Measurements from ENCODE around the gene SLITRK4. TPM values are rescaled to one million over a fixed set of nuclear protein-coding genes. Genes with fewer than 3 reads are reported as not detected.

SLITRK4 gene, protein sequence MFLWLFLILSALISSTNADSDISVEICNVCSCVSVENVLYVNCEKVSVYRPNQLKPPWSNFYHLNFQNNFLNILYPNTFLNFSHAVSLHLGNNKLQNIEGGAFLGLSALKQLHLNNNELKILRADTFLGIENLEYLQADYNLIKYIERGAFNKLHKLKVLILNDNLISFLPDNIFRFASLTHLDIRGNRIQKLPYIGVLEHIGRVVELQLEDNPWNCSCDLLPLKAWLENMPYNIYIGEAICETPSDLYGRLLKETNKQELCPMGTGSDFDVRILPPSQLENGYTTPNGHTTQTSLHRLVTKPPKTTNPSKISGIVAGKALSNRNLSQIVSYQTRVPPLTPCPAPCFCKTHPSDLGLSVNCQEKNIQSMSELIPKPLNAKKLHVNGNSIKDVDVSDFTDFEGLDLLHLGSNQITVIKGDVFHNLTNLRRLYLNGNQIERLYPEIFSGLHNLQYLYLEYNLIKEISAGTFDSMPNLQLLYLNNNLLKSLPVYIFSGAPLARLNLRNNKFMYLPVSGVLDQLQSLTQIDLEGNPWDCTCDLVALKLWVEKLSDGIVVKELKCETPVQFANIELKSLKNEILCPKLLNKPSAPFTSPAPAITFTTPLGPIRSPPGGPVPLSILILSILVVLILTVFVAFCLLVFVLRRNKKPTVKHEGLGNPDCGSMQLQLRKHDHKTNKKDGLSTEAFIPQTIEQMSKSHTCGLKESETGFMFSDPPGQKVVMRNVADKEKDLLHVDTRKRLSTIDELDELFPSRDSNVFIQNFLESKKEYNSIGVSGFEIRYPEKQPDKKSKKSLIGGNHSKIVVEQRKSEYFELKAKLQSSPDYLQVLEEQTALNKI
- 6.0 TPM for total RNA-seq
- 2.8 TPM for polyA plus RNA-seq (ENCODE audit: insufficient read depth, low read depth, low replicate concordance)
- long read RNA-seq, donor 1, partial matches to known transcripts = 0 of 3 reads
- long read RNA-seq, donor 1, other reads (novel, unspliced or antisense) = 0 of 3 reads
- long read RNA-seq, donor 2, partial matches to known transcripts = 0 of 3 reads
- long read RNA-seq, donor 2, other reads (novel, unspliced or antisense) = 0 of 3 reads
- long read RNA-seq, donor 3, partial matches to known transcripts = 0 of 6 reads
- long read RNA-seq, donor 3, other reads (novel, unspliced or antisense) = 0 of 6 reads
- long read RNA-seq, donor 4, transcript SLITRK4-202 (2 exons, 3,074 nt) = major isoform, 5 of 6 reads
- long read RNA-seq, donor 4, partial matches to known transcripts = 0 of 6 reads
- long read RNA-seq, donor 4, other reads (novel, unspliced or antisense) = 0 of 6 reads
- long read RNA-seq, donor 5 = 0 reads
- long read RNA-seq, donor 6, partial matches to known transcripts = 0 of 5 reads
- long read RNA-seq, donor 6, other reads (novel, unspliced or antisense) = 0 of 5 reads
- long read RNA-seq, donor 7, partial matches to known transcripts = 0 of 6 reads
- long read RNA-seq, donor 7, other reads (novel, unspliced or antisense) = 2 of 6 reads
- long read RNA-seq, donor 8, partial matches to known transcripts = 0 of 5 reads
- long read RNA-seq, donor 8, other reads (novel, unspliced or antisense) = 0 of 5 reads
- long read RNA-seq, donor 9, partial matches to known transcripts = 0 of 4 reads
- long read RNA-seq, donor 9, other reads (novel, unspliced or antisense) = 0 of 4 reads
- long read RNA-seq, donor 10, partial matches to known transcripts = 0 of 5 reads
- long read RNA-seq, donor 10, other reads (novel, unspliced or antisense) = 0 of 5 reads

DNA sequence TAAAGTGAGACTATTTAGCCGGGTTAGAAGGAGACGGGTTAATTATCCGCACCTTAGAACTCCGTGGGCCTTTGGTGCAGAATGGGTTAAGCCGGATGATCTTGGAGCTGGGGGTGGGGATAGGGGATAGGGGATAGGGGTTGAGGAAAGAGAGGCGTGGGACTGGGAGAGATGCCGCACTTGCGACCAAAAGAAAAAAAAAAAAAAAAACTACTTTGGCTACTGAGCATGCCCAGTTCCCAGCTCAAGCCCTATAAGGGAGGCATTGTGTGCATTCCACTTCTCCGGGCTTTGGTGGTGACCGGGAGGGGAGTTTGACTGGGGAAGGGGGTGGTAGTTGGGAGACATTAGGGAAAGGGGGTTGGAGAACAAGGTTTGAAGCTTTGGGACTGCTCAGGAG lies at the start of gene SLITRK4:
Gene SLITRK4 (minus strand): TSS at position 187 of the 400 bp plus-strand sequence. CDS start 4,993 bp downstream, outside the sequence.
- Histone ChIP-seq H3K4me3 (ENCODE audit: low read length in 3 of 3) (peak within 1 kb of the TSS; percentile 50 to 61 (median 54)), H3K27me3 (ENCODE audit: control insufficient read depth, insufficient read depth, low read length) (peaks cover 2% of the 10 kb centered on the region), H3K9ac (ENCODE audit: low read length in 3 of 3) (peak within 1 kb of the TSS in 1 of 3 donors; percentile 26), H3K9me3 (ENCODE audit: control insufficient read depth in 2 of 3, insufficient read depth in 1 of 3, low read length in 3 of 3) (no peaks in the 10 kb centered on the region), H3K4me1 (ENCODE audit: control insufficient read depth in 2 of 3, insufficient read depth in 2 of 3, low read depth in 1 of 3, low read length in 3 of 3) (no peaks in the 10 kb centered on the region), H3K27ac (ENCODE audit: low read depth in 2 of 2, low read length in 2 of 2) (peak within 1 kb of the TSS; percentile 23 to 28), H3K36me3 (ENCODE audit: control insufficient read depth in 2 of 3, insufficient read depth in 3 of 3, low read length in 3 of 3) (no peaks in the 10 kb centered on the region)
- TF ChIP-seq, protein P1, sequence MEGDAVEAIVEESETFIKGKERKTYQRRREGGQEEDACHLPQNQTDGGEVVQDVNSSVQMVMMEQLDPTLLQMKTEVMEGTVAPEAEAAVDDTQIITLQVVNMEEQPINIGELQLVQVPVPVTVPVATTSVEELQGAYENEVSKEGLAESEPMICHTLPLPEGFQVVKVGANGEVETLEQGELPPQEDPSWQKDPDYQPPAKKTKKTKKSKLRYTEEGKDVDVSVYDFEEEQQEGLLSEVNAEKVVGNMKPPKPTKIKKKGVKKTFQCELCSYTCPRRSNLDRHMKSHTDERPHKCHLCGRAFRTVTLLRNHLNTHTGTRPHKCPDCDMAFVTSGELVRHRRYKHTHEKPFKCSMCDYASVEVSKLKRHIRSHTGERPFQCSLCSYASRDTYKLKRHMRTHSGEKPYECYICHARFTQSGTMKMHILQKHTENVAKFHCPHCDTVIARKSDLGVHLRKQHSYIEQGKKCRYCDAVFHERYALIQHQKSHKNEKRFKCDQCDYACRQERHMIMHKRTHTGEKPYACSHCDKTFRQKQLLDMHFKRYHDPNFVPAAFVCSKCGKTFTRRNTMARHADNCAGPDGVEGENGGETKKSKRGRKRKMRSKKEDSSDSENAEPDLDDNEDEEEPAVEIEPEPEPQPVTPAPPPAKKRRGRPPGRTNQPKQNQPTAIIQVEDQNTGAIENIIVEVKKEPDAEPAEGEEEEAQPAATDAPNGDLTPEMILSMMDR (IDR thresholded peaks at IDR 0.05; ENCODE audit: borderline replicate concordance, extremely low read depth, insufficient read depth) = no peak
- intact Hi-C loops (cut with DNase I) = no loop called here
- FAIRE-seq (no peak), DNase-seq (peak in 4 of 5 donors; percentile 69 to 85 (median 78))

DNA sequence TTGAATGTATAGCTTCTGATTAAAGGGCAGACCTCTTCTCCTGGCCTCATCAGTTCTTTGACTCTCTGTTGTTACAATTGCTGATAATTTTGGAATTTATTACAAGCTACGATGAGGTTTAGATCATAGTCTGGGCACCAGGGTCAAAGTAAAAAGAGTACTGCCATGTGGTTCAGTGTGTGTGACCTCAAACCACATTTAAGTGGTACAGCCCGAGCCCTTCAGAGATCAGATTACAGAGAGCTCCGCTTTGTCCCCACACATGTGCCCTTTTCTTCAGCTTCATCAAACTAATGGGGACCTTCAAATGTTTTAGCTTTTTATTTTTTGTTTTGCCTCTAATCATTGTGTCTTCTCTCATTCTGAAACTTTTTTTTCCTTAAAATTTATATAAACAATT lies 47.6 kb upstream of the SLITRK4 start:
- Histone ChIP-seq H3K27ac (ENCODE audit: low read depth in 2 of 2, low read length in 2 of 2) (no peak overlapping the region), H3K27me3 (ENCODE audit: control insufficient read depth, insufficient read depth, low read length) (no peaks in the 10 kb centered on the region), H3K4me1 (ENCODE audit: control insufficient read depth in 2 of 3, insufficient read depth in 2 of 3, low read depth in 1 of 3, low read length in 3 of 3) (no peaks in the 10 kb centered on the region), H3K9ac (ENCODE audit: low read length in 3 of 3) (no peak overlapping the region), H3K36me3 (ENCODE audit: control insufficient read depth in 2 of 3, insufficient read depth in 3 of 3, low read length in 3 of 3) (no peaks in the 10 kb centered on the region), H3K9me3 (ENCODE audit: control insufficient read depth in 2 of 3, insufficient read depth in 1 of 3, low read length in 3 of 3) (no peaks in the 10 kb centered on the region), H3K4me3 (ENCODE audit: low read length in 3 of 3) (no peak overlapping the region)
- intact Hi-C loops (cut with DNase I) = no loop called here
- FAIRE-seq (no peak), DNase-seq (peak in 2 of 5 donors; percentile 7)
- TF ChIP-seq, protein P1 (IDR thresholded peaks at IDR 0.05; ENCODE audit: borderline replicate concordance, extremely low read depth, insufficient read depth) = no peak

DNA sequence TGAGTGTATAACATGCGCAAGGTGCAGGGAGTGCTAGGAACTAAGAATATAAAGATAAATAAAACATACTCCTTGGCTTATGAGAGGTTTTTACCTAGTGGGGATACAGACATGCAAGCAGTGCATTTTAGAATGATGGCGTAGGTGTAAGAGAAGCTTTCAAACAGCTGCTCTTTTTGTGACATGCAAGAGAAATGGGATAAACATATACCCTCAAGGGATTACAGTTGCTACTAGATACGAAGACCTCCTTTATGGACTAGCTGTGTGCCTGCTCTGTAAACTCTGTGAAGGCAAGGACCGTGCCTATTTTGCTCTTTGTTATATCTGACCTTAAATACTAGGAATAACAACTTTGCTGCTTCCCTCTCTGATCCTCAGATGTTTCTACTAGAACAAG lies 39.0 kb upstream of the SLITRK4 start:
- no peak for FAIRE-seq

More for the DNA sequence above, 39.0 kb upstream of the SLITRK4 start:
- no peak overlapping the region for H3K9ac ChIP-seq (ENCODE audit: low read length in 3 of 3)
- intact Hi-C loops (cut with DNase I) = no loop called here
- no peaks in the 10 kb centered on the region for H3K9me3 ChIP-seq (ENCODE audit: control insufficient read depth in 2 of 3, insufficient read depth in 1 of 3, low read length in 3 of 3)
- no peaks in the 10 kb centered on the region for H3K27me3 ChIP-seq (ENCODE audit: control insufficient read depth, insufficient read depth, low read length)
- H3K36me3 ChIP-seq (ENCODE audit: control insufficient read depth in 2 of 3, insufficient read depth in 3 of 3, low read length in 3 of 3) = no peaks in the 10 kb centered on the region
- TF ChIP-seq, protein P1 (IDR thresholded peaks at IDR 0.05; ENCODE audit: borderline replicate concordance, extremely low read depth, insufficient read depth) = no peak
- H3K4me3 ChIP-seq (ENCODE audit: low read length in 3 of 3) = no peak overlapping the region
- no peak overlapping the region for H3K27ac ChIP-seq (ENCODE audit: low read depth in 2 of 2, low read length in 2 of 2)
- no peak for DNase-seq
- no peaks in the 10 kb centered on the region for H3K4me1 ChIP-seq (ENCODE audit: control insufficient read depth in 2 of 3, insufficient read depth in 2 of 3, low read depth in 1 of 3, low read length in 3 of 3)

Data from kidney (tissue), 22 donors.